ENCODE measurements around the gene CASZ1.
A peak's percentile ranks its signal among the peaks of the same experiment; 100 is the strongest.

The CASZ1 gene

DNA sequence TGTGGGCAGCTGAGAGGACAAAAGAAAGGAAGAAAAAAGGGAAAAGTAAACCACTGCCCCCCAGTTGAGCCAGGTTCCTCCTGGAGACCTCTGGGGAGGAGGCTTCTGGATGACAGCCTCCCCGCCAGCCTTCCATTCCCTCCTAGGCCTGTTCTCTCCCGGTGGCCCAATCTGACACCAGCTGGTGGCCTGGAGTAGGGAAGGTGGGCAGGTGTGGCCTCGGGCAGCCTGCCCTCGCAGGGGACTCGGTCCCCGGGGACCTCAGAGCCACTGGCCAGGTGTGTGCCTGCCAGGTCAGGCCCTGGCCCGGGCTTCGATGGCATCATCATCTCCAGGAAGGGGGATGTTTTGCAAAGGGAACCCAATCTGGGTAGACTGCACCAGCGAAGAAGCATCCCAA lies 159.0 kb downstream of the CASZ1 start:
- DNase-seq (ENCODE audit: low read depth in 1 of 2, low spot score in 1 of 2), result no peak
- TF ChIP-seq GABPA (IDR thresholded peaks at IDR 0.05; ENCODE audit: low read depth) (no peak), CTCF (IDR thresholded peaks at IDR 0.05; ENCODE audit: insufficient read depth, low read length) (no peak)
- Histone ChIP-seq H3K27ac (replicated peaks) (no peak overlapping the region), H3K4me3 (replicated peaks; ENCODE audit: insufficient read depth, low read length) (no peak overlapping the region), H3K27me3 (ENCODE audit: insufficient read depth, poor library complexity, severe bottlenecking) (peaks cover 22% of the 10 kb centered on the region)

GRCh38 chr1:10635992-10636391 lies 160.5 kb downstream of the CASZ1 start:
- Histone ChIP-seq H3K27me3 (ENCODE audit: insufficient read depth, poor library complexity, severe bottlenecking) (peaks cover 20% of the 10 kb centered on the region), H3K27ac (replicated peaks) (no peak overlapping the region), H3K4me3 (replicated peaks; ENCODE audit: insufficient read depth, low read length) (no peak overlapping the region)
- no peak for TF ChIP-seq POLR2AphosphoS5 (IDR thresholded peaks at IDR 0.05; ENCODE audit: low read depth)
- no peak for DNase-seq (ENCODE audit: low read depth in 1 of 2, low spot score in 1 of 2)

- no peak overlapping the region for H3K27ac ChIP-seq (replicated peaks)
- H3K27me3 ChIP-seq (ENCODE audit: insufficient read depth, poor library complexity, severe bottlenecking), result peaks cover 20% of the 10 kb centered on the region
- TF ChIP-seq POLR2AphosphoS5 (IDR thresholded peaks at IDR 0.05; ENCODE audit: low read depth), result no peak
- TF ChIP-seq SPI1 (IDR thresholded peaks at IDR 0.05; ENCODE audit: borderline replicate concordance, low read depth), result no peak
- TF ChIP-seq GABPA (IDR thresholded peaks at IDR 0.05; ENCODE audit: low read depth), result no peak
- TF ChIP-seq CTCF (IDR thresholded peaks at IDR 0.05; ENCODE audit: insufficient read depth, low read length), result no peak
- TF ChIP-seq REST (IDR thresholded peaks at IDR 0.05; ENCODE audit: insufficient replicate concordance, low read depth), result no peak
- H3K4me3 ChIP-seq (replicated peaks; ENCODE audit: insufficient read depth, low read length), result no peak overlapping the region
- peak; percentile 34 to 67 for DNase-seq (ENCODE audit: low read depth in 1 of 2, low spot score in 1 of 2)
These were observed 161.2 kb downstream of the CASZ1 start for GRCh38 chr1:10635085-10635896.

DNA sequence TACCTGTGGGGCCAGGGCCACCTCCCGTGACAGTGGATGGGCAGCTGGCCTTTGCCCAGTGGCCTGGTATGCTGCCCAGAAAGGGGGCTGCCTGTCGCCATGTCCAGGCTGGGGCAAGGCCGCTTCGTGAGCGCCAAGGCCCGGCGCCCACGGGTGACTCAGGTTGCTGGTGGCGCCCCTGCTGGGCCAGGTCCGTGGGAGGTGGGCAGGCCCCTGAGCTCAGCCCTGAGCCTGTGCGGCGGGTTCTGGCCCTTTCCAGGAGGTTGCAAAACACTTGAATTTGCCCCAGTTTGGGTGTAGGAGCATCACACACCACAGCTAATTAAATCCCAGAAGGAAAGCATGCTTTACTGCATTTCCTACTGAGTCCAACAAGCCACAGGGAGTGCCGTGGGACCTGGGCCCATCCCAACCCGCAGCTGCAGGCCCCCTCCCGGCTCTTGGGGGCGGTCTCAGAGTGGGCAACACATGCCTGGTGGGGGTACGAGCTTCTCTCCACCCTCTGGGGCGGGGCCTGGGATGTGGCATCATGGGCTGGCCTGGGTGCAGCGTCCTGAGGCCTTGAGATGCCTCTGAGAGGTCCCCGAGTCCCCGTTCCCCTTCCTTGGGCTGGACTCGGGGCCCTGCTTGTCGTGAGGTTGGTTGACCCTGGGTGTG lies 161.9 kb downstream of the CASZ1 start:
- Histone ChIP-seq H3K27me3 (ENCODE audit: insufficient read depth, poor library complexity, severe bottlenecking) (peaks cover 16% of the 10 kb centered on the region), H3K27ac (replicated peaks) (no peak overlapping the region)

More for the DNA sequence above, 161.9 kb downstream of the CASZ1 start:
- TF ChIP-seq POLR2AphosphoS5 (IDR thresholded peaks at IDR 0.05; ENCODE audit: low read depth) (no peak; the same call in 1 of the 2 replicates), CTCF (IDR thresholded peaks at IDR 0.05; ENCODE audit: insufficient read depth, low read length) (no peak), SPI1 (IDR thresholded peaks at IDR 0.05; ENCODE audit: borderline replicate concordance, low read depth) (no peak), GABPA (IDR thresholded peaks at IDR 0.05; ENCODE audit: low read depth) (no peak), REST (IDR thresholded peaks at IDR 0.05; ENCODE audit: insufficient replicate concordance, low read depth) (no peak)
- H3K4me3 ChIP-seq (replicated peaks; ENCODE audit: insufficient read depth, low read length), result no peak overlapping the region
- no peak for DNase-seq (ENCODE audit: low read depth in 1 of 2, low spot score in 1 of 2)
